Fibroblast of skin of right biceps (primary cell): Measurements from ENCODE around the gene C1QL3.

ENCODE experiments used
- DNase-seq: peaks from one replicate; pipeline ENCODE4 v3.0.0-alpha.2; 2013

C1QL3 gene

GRCh38 chr10:16491933-16492332, 29.7 kb downstream of the C1QL3 start:
- DNase-seq, result no peak

GRCh38 chr10:16490511-16490910, 31.2 kb downstream of the C1QL3 start:
- no peak for DNase-seq

GRCh38 chr10:16483241-16483917, 38.3 kb downstream of the C1QL3 start:
- DNase-seq, result no peak

- no peak for DNase-seq
These were observed 40.5 kb downstream of the C1QL3 start for GRCh38 chr10:16481052-16481728.

GRCh38 chr10:16478801-16479200, 42.9 kb downstream of the C1QL3 start:
- DNase-seq, result no peak

- DNase-seq, result no peak
These were observed 43.9 kb downstream of the C1QL3 start for GRCh38 chr10:16477757-16478156.

GRCh38 chr10:16472828-16473227, 48.9 kb downstream of the C1QL3 start:
- DNase-seq, result no peak

- no peak for DNase-seq
These were observed 50.9 kb downstream of the C1QL3 start for GRCh38 chr10:16470747-16471146.

- no peak for DNase-seq
These were observed 55.7 kb downstream of the C1QL3 start for GRCh38 chr10:16466001-16466400.
